GM06990 (cell line): ENCODE measurements around the gene CYFIP1.

ENCODE experiments used
- DNase-seq: peaks from one replicate; pipeline ENCODE4 v3.0.0-alpha.2; 2011; ENCODE audit not compliant: insufficient read length; ENCODE audit errors: extremely low read depth
- H3K27me3 ChIP-seq: replicated peaks from 2 replicates; pipeline ENCODE4 v1.6.0; 2011; ENCODE audit warnings: low read length; ENCODE audit not compliant: control insufficient read depth, insufficient read depth
- H3K36me3 ChIP-seq: 2 replicates; pipeline ENCODE4 v1.5.1; 2011; ENCODE audit warnings: low read length; ENCODE audit not compliant: control insufficient read depth, insufficient read depth
- H3K4me3 ChIP-seq: replicated peaks from 2 replicates; pipeline ENCODE4 v1.5.1; 2011; ENCODE audit warnings: low read depth, mild to moderate bottlenecking, control low read depth, low read length
- CTCF ChIP-seq: IDR thresholded peaks from 2 replicates; pipeline ENCODE4 v1.5.1; 2011; ENCODE audit warnings: low read length, control low read depth, mild to moderate bottlenecking, inconsistent platforms; ENCODE audit not compliant: insufficient read depth, poor library complexity, severe bottlenecking

Gene CYFIP1

GRCh38 chr15:22944651-22945050, 35.5 kb downstream of the CYFIP1 start:
- no peak for TF ChIP-seq CTCF
- no peak overlapping the region for H3K4me3 ChIP-seq
- peaks cover 16% of the 10 kb centered on the region for H3K36me3 ChIP-seq
- no peaks in the 10 kb centered on the region for H3K27me3 ChIP-seq
- no peak for DNase-seq

GRCh38 chr15:22942877-22943276, 37.3 kb downstream of the CYFIP1 start:
- no peak for DNase-seq
- H3K27me3 ChIP-seq = no peaks in the 10 kb centered on the region
- H3K4me3 ChIP-seq = no peak overlapping the region
- no peak for TF ChIP-seq CTCF
- peaks cover 16% of the 10 kb centered on the region for H3K36me3 ChIP-seq

GRCh38 chr15:22942306-22942855, 37.8 kb downstream of the CYFIP1 start:
- Histone ChIP-seq H3K4me3 (no peak overlapping the region), H3K36me3 (peaks cover 16% of the 10 kb centered on the region), H3K27me3 (no peaks in the 10 kb centered on the region)
- DNase-seq = no peak
- TF ChIP-seq CTCF = no peak

GRCh38 chr15:22941179-22941578, 39.0 kb downstream of the CYFIP1 start:
- peaks cover 18% of the 10 kb centered on the region for H3K36me3 ChIP-seq

GRCh38 chr15:22939652-22940061, 40.5 kb downstream of the CYFIP1 start:
- no peak for TF ChIP-seq CTCF
- DNase-seq = no peak
- Histone ChIP-seq H3K36me3 (peaks cover 15% of the 10 kb centered on the region), H3K27me3 (no peaks in the 10 kb centered on the region), H3K4me3 (no peak overlapping the region)

More at GRCh38 chr15:22941179-22941578, 39.0 kb downstream of the CYFIP1 start:
- DNase-seq = no peak
- H3K4me3 ChIP-seq = no peak overlapping the region
- no peaks in the 10 kb centered on the region for H3K27me3 ChIP-seq
- TF ChIP-seq CTCF = no peak

GRCh38 chr15:22939051-22939450, 41.1 kb downstream of the CYFIP1 start:
- peaks cover 10% of the 10 kb centered on the region for H3K36me3 ChIP-seq
- H3K27me3 ChIP-seq = no peaks in the 10 kb centered on the region
- DNase-seq = no peak
- H3K4me3 ChIP-seq = no peak overlapping the region
- TF ChIP-seq CTCF = no peak
